ENCODE measurements around the gene RADIL.

RADIL gene

DNA sequence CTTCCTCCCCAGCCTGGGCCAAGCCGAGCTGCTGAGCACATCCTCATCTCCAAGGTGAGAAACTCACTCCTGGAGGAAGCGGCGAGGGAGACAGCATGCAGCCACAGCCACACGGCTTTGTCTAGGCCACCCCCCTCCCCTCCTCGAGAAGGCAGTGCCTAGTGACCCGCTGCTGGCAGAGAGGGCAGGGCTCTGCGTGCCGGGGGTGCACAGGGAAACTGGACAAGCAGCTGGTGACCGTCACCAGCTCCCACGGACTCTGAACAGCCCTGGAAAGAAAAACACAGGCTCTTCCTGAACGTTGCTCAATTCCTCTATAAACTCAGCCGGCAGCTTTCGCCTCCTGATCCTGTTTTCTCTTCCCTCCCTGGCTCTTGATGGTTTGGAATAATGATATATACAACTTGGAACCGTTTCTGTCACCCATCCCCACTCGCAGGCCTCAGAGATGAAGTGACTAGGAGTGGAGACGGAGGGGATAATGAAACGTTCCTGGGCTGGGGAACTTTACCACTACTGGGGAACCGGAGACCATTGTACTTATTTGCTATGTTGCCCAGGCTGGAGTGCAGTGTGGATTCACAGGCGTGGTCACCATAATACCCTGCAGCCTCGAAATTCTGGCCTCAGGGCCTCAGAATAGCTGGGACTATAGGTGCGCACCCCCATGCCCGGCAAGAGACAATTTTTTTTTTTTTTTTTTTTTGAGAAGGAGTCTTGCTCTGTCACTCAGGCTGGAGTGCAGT lies 41.0 kb downstream of the RADIL start (continued):
- TF ChIP-seq, protein P1, sequence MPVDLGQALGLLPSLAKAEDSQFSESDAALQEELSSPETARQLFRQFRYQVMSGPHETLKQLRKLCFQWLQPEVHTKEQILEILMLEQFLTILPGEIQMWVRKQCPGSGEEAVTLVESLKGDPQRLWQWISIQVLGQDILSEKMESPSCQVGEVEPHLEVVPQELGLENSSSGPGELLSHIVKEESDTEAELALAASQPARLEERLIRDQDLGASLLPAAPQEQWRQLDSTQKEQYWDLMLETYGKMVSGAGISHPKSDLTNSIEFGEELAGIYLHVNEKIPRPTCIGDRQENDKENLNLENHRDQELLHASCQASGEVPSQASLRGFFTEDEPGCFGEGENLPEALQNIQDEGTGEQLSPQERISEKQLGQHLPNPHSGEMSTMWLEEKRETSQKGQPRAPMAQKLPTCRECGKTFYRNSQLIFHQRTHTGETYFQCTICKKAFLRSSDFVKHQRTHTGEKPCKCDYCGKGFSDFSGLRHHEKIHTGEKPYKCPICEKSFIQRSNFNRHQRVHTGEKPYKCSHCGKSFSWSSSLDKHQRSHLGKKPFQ (tag by site-specific recombination; IDR thresholded peaks at IDR 0.05), result no peak
- TF ChIP-seq ZNF302 (tag by site-specific recombination; IDR thresholded peaks at IDR 0.05; ENCODE audit: low read depth) (no peak), ZNF629 (tag by site-specific recombination; IDR thresholded peaks at IDR 0.05) (no peak)
- TF ChIP-seq, protein P2, sequence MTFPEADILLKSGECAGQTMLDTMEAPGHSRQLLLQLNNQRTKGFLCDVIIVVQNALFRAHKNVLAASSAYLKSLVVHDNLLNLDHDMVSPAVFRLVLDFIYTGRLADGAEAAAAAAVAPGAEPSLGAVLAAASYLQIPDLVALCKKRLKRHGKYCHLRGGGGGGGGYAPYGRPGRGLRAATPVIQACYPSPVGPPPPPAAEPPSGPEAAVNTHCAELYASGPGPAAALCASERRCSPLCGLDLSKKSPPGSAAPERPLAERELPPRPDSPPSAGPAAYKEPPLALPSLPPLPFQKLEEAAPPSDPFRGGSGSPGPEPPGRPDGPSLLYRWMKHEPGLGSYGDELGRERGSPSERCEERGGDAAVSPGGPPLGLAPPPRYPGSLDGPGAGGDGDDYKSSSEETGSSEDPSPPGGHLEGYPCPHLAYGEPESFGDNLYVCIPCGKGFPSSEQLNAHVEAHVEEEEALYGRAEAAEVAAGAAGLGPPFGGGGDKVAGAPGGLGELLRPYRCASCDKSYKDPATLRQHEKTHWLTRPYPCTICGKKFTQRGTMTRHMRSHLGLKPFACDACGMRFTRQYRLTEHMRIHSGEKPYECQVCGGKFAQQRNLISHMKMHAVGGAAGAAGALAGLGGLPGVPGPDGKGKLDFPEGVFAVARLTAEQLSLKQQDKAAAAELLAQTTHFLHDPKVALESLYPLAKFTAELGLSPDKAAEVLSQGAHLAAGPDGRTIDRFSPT (tag by site-specific recombination; IDR thresholded peaks at IDR 0.05), result no peak
- TF ChIP-seq, protein P3, sequence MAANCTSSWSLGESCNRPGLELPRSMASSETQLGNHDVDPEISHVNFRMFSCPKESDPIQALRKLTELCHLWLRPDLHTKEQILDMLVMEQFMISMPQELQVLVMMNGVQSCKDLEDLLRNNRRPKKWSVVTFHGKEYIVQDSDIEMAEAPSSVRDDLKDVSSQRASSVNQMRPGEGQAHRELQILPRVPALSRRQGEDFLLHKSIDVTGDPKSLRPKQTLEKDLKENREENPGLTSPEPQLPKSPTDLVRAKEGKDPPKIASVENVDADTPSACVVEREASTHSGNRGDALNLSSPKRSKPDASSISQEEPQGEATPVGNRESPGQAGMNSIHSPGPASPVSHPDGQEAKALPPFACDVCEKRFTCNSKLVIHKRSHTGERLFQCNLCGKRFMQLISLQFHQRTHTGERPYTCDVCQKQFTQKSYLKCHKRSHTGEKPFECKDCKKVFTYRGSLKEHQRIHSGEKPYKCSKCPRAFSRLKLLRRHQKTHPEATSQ (tag by site-specific recombination; IDR thresholded peaks at IDR 0.05), result no peak

DNA sequence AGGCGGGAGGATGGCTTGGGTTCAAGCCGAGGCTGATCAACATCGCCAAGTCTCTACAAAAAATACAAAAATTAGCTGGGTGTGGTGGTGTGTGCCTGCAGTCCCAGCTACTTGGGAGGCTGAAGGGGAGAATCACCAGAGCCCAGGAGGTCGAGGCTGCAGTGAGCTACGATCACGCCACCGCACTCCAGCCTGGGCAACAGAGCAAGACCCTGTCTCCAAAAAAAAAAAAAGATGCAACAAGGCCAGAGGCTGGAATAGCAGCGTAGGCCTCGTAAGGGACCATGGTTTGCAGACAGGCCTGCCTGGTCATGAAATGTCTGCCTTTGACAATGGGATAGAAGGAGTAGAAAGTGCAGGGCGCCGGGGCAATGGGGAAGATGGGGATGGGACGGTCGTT lies 41.7 kb downstream of the RADIL start:
- ChIA-PET POLR2A (no interaction called here), CTCF (interaction anchor here (0.6 kb wide), 1 partner anchor 119 kb away, joined by 5 read pairs; no protein-coding TSS in a partner anchor)
- Histone ChIP-seq H3K9me3 (ENCODE audit: control insufficient read depth, insufficient read depth, low read depth, low read length) (no peaks in the 10 kb centered on the region), H3K36me3 (ENCODE audit: control insufficient read depth in 2 of 2, insufficient read depth in 1 of 2, low read length in 2 of 2) (no peaks in the 10 kb centered on the region), H3K4me1 (ENCODE audit: control insufficient read depth, insufficient read depth, low read length) (no peaks in the 10 kb centered on the region), H3K4me3 (ENCODE audit: low read depth, low read length) (no peak overlapping the region), H3K27ac (ENCODE audit: extremely low read depth, low read depth, low read length) (no peak overlapping the region)
- TF ChIP-seq ZNF394 (tag by site-specific recombination; IDR thresholded peaks at IDR 0.05; ENCODE audit: borderline replicate concordance) (no peak), BCL11A (tag by site-specific recombination; IDR thresholded peaks at IDR 0.05; ENCODE audit: low read depth) (no peak), ZNF302 (tag by site-specific recombination; IDR thresholded peaks at IDR 0.05; ENCODE audit: low read depth) (no peak), ZNF658 (tag by site-specific recombination; IDR thresholded peaks at IDR 0.05) (no peak), ZFP41 (tag by site-specific recombination; IDR thresholded peaks at IDR 0.05; ENCODE audit: borderline replicate concordance) (no peak), ZBTB8A (tag by site-specific recombination; IDR thresholded peaks at IDR 0.05) (no peak), ZNF112 (tag by site-specific recombination; IDR thresholded peaks at IDR 0.05) (no peak), ZNF133 (tag by site-specific recombination; IDR thresholded peaks at IDR 0.05) (no peak), ZNF341 (tag by site-specific recombination; IDR thresholded peaks at IDR 0.05; ENCODE audit: low read depth) (no peak), ZNF248 (tag by site-specific recombination; IDR thresholded peaks at IDR 0.05) (no peak), ZNF146 (tag by site-specific recombination; IDR thresholded peaks at IDR 0.05) (no peak)
- TF ChIP-seq, protein P4, sequence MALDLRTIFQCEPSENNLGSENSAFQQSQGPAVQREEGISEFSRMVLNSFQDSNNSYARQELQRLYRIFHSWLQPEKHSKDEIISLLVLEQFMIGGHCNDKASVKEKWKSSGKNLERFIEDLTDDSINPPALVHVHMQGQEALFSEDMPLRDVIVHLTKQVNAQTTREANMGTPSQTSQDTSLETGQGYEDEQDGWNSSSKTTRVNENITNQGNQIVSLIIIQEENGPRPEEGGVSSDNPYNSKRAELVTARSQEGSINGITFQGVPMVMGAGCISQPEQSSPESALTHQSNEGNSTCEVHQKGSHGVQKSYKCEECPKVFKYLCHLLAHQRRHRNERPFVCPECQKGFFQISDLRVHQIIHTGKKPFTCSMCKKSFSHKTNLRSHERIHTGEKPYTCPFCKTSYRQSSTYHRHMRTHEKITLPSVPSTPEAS (tag by site-specific recombination; IDR thresholded peaks at IDR 0.05), result no peak
- TF ChIP-seq, protein P5, sequence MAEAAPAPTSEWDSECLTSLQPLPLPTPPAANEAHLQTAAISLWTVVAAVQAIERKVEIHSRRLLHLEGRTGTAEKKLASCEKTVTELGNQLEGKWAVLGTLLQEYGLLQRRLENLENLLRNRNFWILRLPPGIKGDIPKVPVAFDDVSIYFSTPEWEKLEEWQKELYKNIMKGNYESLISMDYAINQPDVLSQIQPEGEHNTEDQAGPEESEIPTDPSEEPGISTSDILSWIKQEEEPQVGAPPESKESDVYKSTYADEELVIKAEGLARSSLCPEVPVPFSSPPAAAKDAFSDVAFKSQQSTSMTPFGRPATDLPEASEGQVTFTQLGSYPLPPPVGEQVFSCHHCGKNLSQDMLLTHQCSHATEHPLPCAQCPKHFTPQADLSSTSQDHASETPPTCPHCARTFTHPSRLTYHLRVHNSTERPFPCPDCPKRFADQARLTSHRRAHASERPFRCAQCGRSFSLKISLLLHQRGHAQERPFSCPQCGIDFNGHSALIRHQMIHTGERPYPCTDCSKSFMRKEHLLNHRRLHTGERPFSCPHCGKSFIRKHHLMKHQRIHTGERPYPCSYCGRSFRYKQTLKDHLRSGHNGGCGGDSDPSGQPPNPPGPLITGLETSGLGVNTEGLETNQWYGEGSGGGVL (tag by site-specific recombination; IDR thresholded peaks at IDR 0.05), result no peak
